SK-N-SH (cell line): ENCODE measurements around the gene ZNF335.
A peak's percentile ranks its signal among the peaks of the same experiment; 100 is the strongest.

Experiments
- CTCF ChIP-seq: fragments of 200-600 bp; sonication (generic); IDR thresholded peaks from 2 replicates; pipeline ENCODE4 v1.6.1; 2017; ENCODE audit warnings: antibody characterized with exemption, mild to moderate bottlenecking, moderate library complexity
- EZH2phosphoT487 ChIP-seq: fragments of 200-600 bp; sonication (generic); IDR thresholded peaks from 2 replicates; pipeline ENCODE4 v1.6.1; 2017; ENCODE audit warnings: low read depth, mixed run types, mild to moderate bottlenecking, antibody characterized with exemption, moderate library complexity, borderline replicate concordance
- GABPA ChIP-seq: IDR thresholded peaks from 2 replicates; pipeline ENCODE4 v1.4.0; 2012; ENCODE audit warnings: low read depth, mild to moderate bottlenecking
- IRF3 ChIP-seq: fragments of 150-350 bp; IDR thresholded peaks from 2 replicates; pipeline ENCODE4 v1.6.1; 2016; ENCODE audit warnings: mild to moderate bottlenecking, low read depth, low read length
- JUND ChIP-seq: IDR thresholded peaks from 2 replicates; pipeline ENCODE4 v1.4.0; 2012
- POLR2AphosphoS5 ChIP-seq: IDR thresholded peaks from 2 replicates; pipeline ENCODE4 v1.6.1; 2012; ENCODE audit warnings: low read depth, low read length
- RXRA ChIP-seq: IDR thresholded peaks from 2 replicates; pipeline ENCODE4 v1.4.0; 2012; ENCODE audit warnings: low read depth, mild to moderate bottlenecking, borderline replicate concordance
- SIN3A ChIP-seq: IDR thresholded peaks from 2 replicates; pipeline ENCODE4 v1.6.1; 2012; ENCODE audit warnings: low read depth, mild to moderate bottlenecking, low read length, moderate library complexity, borderline replicate concordance
- SMC3 ChIP-seq: IDR thresholded peaks from 2 replicates; pipeline ENCODE4 v1.6.1; 2012; ENCODE audit warnings: low read depth, low read length, improper control_type of control experiment

- TF ChIP-seq SMC3 = peak; percentile 76
- no peak for TF ChIP-seq IRF3
- peak; percentile 90 for TF ChIP-seq CTCF
- no peak for TF ChIP-seq RXRA
- TF ChIP-seq GABPA = no peak
- no peak for TF ChIP-seq JUND
- no peak for TF ChIP-seq SIN3A
- TF ChIP-seq EZH2phosphoT487 = no peak
- TF ChIP-seq POLR2AphosphoS5 = no peak
Measured at GRCh38 chr20:45987108-45987780, 15.2 kb upstream of the ZNF335 start.
